Stomach smooth muscle (tissue), 2 donors: ENCODE data around the gene MORC4.

Experiments used
- H3K27ac ChIP-seq: one replicate; pipeline ENCODE4 v1.7.0; 2013; ENCODE audit warnings: mild to moderate bottlenecking, low read length, inconsistent platforms
- H3K27me3 ChIP-seq, 2 donors: one replicate each; pipeline ENCODE4 v1.7.0; 2013; ENCODE audit warnings: low read length in 2 of 2; ENCODE audit not compliant: insufficient read depth in 2 of 2, control insufficient read depth in 1 of 2
- H3K36me3 ChIP-seq, 2 donors: one replicate each; pipeline ENCODE4 v1.7.0; 2013; ENCODE audit warnings: low read length in 2 of 2; ENCODE audit not compliant: control insufficient read depth in 2 of 2, insufficient read depth in 2 of 2
- H3K4me1 ChIP-seq: one replicate; pipeline ENCODE4 v1.7.0; 2013; ENCODE audit warnings: low read length; ENCODE audit not compliant: control insufficient read depth, insufficient read depth
- H3K4me3 ChIP-seq, 2 donors: one replicate each; pipeline ENCODE4 v1.7.0; 2013; ENCODE audit warnings: low read length in 2 of 2
- H3K9ac ChIP-seq, 2 donors: one replicate each; pipeline ENCODE4 v1.7.0; 2013; ENCODE audit warnings: low read length in 2 of 2, mild to moderate bottlenecking in 1 of 2
- H3K9me3 ChIP-seq, 2 donors: one replicate each; pipeline ENCODE4 v1.7.0; 2013; ENCODE audit warnings: low read length in 2 of 2; ENCODE audit not compliant: control insufficient read depth in 2 of 2
- donor health status: healthy.
- donor health status: Pancreatic carcinoma.

Gene MORC4

DNA sequence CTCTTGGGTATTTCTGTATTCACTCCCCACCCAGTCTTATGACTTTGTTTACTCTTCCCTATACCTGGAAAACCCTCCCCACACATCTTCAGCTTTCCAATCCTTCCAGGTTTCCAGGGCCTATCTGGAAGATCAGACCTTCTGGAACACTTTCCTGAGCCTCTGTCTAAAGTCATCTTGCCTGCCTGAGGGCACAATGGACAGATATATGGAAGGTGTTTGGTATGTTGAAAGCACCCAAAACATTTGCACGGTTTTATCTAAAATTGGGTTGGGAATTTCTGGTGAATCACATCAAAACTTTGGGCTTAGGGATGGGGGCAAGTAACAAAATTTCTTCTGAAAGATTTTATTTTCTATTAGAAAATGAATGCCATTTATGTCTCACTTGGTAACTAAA, 63.8 kb downstream of the MORC4 start:
- H3K9ac ChIP-seq = no peak overlapping the region
- H3K4me3 ChIP-seq = no peak overlapping the region
- H3K9me3 ChIP-seq = no peaks in the 10 kb centered on the region
- no peaks in the 10 kb centered on the region for H3K4me1 ChIP-seq
- peaks cover 3 to 5% of the 10 kb centered on the region in 2 donors for H3K36me3 ChIP-seq
- H3K27ac ChIP-seq = no peak overlapping the region
- peaks cover 0 to 15% of the 10 kb centered on the region in 2 donors for H3K27me3 ChIP-seq

DNA sequence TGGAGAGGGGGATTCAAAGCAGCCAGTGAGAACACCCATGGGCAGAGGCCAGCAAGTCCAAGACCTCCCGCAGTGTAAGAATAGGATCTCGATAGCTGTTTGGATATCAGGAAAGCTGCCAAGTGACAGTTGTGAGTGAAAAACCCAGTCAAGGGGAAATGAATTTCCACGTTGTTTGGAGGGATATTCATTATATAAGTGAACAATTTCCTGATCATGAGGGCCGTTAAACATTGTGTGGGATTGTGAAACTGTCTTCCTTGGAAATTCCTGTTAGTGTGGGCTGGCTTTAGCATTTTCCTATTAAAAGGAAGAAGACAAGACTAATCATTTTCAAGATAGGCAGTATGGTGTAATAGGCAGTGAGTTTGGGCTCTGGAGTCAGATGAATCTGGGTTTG, 64.8 kb downstream of the MORC4 start:
- peaks cover 0 to 15% of the 10 kb centered on the region in 2 donors for H3K27me3 ChIP-seq

DNA sequence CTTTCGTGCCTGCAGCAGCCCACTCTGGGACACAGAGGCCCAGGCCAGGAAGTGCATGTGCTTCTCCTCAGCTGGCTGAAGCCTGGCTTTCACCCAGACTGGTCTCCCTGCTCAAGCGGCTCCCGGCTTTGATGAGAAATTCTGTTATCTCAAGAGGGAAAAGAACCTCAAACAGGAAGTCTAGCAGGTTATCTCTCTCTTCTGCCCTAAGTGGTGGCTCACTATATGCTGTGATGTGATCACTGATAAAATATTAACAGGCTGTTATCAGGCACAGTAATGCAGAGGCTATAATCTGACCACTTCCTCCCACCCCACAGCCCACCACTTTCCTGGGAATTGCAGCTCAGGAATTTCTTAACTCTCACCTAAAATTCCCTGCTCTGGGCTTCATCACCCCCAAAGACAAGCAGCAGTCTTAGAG, 66.5 kb downstream of the MORC4 start:
- H3K4me1 ChIP-seq = no peaks in the 10 kb centered on the region
- H3K9ac ChIP-seq = no peak overlapping the region
- no peak overlapping the region for H3K27ac ChIP-seq
- H3K36me3 ChIP-seq = no peaks in the 10 kb centered on the region
- no peak overlapping the region for H3K4me3 ChIP-seq
- no peaks in the 10 kb centered on the region for H3K9me3 ChIP-seq
- peaks cover 0 to 14% of the 10 kb centered on the region in 2 donors for H3K27me3 ChIP-seq

More for the DNA sequence above, 64.8 kb downstream of the MORC4 start:
- H3K36me3 ChIP-seq = peaks cover 0 to 3% of the 10 kb centered on the region in 2 donors
- H3K27ac ChIP-seq = no peak overlapping the region
- H3K4me1 ChIP-seq = no peaks in the 10 kb centered on the region
- no peak overlapping the region for H3K4me3 ChIP-seq
- H3K9ac ChIP-seq = no peak overlapping the region
- no peaks in the 10 kb centered on the region for H3K9me3 ChIP-seq

DNA sequence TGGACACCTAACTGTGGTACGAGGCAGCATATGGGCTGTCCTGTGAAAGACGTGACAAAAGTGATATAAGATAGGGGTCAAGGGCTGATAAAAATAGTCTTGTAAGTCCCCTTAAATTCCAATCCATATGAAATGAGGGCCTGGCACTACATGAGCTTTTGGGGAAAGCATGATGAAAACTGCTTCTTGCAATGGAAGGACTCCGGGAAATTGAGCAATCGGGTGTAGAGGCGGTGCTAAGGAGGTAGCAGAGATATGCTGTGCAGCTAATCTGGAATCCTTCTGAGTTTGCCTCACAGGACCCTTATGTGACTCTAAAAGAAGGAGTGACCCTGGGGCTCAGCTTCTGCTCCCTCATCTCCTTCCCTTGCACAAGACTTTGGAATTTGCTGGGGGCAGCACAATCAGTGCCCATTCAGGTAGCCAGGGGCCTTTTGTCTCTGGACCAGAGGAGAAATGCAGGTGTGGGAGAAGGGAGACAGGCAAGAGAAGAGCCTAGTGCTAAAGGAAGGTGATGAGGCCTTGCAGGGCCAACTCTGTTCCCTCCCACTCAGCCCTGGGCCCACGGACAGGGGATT, 67.0 kb downstream of the MORC4 start:
- Histone ChIP-seq H3K4me3 (no peak overlapping the region), H3K9ac (no peak overlapping the region), H3K27me3 (peaks cover 0 to 14% of the 10 kb centered on the region in 2 donors), H3K4me1 (no peaks in the 10 kb centered on the region), H3K9me3 (no peaks in the 10 kb centered on the region), H3K27ac (no peak overlapping the region), H3K36me3 (no peaks in the 10 kb centered on the region)

DNA sequence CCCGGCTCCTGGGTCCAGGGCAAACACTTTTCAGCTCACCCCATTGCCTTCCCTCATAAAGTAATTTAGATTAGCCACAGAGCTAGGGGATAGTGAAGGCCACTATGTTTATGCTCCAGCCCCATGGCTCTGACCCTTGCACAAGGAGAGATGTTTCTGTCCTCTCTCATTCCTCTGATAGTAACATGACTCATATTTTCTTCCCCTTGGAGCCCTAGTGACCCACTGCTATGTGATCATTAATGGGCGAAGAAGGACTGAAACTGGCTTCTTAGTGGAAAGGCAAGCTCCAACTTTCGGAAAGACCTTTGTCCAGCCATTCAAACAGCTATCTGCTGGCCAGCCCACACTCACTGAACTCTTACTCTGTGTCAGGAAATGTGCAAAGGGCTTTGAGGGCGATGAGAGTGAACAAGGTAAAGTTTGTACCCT, 67.5 kb downstream of the MORC4 start:
- H3K27ac ChIP-seq = no peak overlapping the region
- no peak overlapping the region for H3K4me3 ChIP-seq
- no peaks in the 10 kb centered on the region for H3K4me1 ChIP-seq

DNA sequence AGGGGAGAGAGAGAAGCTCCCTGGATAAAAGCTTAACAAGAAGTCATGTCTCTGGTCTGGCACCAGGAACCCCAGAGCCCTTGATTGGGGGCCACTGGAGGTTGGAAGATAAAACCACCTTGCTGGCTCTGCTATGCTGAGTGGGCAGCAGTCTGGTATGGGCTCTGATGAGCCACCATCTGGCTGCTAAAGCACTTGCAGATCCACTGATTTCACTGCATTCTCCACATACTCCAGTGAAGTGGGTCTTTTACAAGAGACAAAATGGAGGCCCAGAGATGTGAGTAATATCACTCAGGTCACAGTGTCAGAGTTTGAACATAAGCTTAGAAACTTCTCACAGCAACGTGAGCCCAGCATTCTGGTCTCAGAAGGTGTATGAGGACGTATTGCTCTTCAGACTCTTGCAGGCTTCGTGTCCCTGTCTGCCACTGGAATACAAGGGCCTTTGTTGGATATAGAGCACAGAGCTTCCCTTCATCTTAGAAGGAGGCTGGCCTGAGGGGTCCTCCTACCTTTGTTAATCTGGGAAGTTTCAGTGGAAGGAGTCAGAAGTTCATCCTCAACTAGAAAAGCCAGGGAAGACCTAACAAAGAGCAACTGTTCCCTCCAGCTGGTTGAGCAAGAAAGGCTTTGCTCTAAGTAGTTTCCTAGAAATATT, 68.1 kb downstream of the MORC4 start:
- Histone ChIP-seq H3K27ac (no peak overlapping the region), H3K4me3 (no peak overlapping the region), H3K36me3 (no peaks in the 10 kb centered on the region), H3K9ac (no peak overlapping the region), H3K9me3 (no peaks in the 10 kb centered on the region), H3K27me3 (peaks cover 0 to 10% of the 10 kb centered on the region in 2 donors), H3K4me1 (no peaks in the 10 kb centered on the region)

More for the DNA sequence above, 67.5 kb downstream of the MORC4 start:
- peaks cover 0 to 10% of the 10 kb centered on the region in 2 donors for H3K27me3 ChIP-seq
- H3K9ac ChIP-seq = no peak overlapping the region
- no peaks in the 10 kb centered on the region for H3K9me3 ChIP-seq
- no peaks in the 10 kb centered on the region for H3K36me3 ChIP-seq

DNA sequence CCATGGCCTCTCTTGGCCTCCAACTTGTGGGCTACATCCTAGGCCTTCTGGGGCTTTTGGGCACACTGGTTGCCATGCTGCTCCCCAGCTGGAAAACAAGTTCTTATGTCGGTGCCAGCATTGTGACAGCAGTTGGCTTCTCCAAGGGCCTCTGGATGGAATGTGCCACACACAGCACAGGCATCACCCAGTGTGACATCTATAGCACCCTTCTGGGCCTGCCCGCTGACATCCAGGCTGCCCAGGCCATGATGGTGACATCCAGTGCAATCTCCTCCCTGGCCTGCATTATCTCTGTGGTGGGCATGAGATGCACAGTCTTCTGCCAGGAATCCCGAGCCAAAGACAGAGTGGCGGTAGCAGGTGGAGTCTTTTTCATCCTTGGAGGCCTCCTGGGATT, 71.8 kb downstream of the MORC4 start:
- Histone ChIP-seq H3K9me3 (no peaks in the 10 kb centered on the region), H3K36me3 (no peaks in the 10 kb centered on the region), H3K9ac (no peak overlapping the region), H3K27me3 (peaks cover 0 to 4% of the 10 kb centered on the region in 2 donors), H3K4me1 (no peaks in the 10 kb centered on the region), H3K27ac (no peak overlapping the region), H3K4me3 (no peak overlapping the region)

DNA sequence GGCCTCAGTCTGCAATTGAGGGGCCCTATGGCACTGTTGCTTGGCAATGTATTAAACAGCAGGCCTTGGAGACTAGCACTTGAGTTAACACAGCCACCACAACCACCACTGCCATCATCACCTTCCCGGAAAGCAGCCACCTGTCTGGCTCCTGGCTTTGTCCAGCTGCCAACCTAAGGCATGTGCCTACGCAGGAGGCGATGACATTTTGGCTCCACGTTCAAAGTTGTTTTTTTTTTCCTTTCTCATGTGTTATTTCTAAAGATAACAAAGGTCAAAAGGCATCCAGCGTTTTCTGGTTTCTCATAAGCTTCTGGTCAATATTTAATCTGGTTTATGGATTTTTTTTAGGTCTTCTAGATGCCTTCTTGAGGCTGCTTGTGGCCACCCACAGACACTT, 72.3 kb downstream of the MORC4 start:
- H3K4me1 ChIP-seq = no peaks in the 10 kb centered on the region
- peaks cover 0 to 4% of the 10 kb centered on the region in 2 donors for H3K27me3 ChIP-seq
- no peak overlapping the region for H3K9ac ChIP-seq
- no peak overlapping the region for H3K4me3 ChIP-seq
- no peak overlapping the region for H3K27ac ChIP-seq
- H3K9me3 ChIP-seq = no peaks in the 10 kb centered on the region
- no peaks in the 10 kb centered on the region for H3K36me3 ChIP-seq

DNA sequence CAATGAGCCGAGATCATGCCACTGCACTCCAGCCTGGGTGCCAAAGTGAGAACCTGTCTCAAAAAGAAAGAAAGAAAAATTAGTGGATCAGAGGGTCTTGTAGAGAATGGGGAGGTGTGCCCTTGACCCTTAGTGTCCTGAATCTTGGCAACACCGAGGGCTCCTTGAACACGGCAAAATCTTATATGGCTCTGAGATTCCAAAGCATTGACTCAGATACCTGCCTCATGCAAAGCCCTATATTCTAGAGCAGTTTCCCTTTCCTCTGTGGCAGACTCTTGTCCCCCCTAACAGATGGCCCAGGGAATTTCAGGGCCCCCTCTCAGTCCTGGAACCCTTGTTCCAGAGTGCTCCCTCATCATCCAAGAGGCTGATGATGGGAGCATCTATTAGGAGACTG, 73.0 kb downstream of the MORC4 start:
- Histone ChIP-seq H3K4me3 (no peak overlapping the region), H3K27ac (no peak overlapping the region), H3K9me3 (no peaks in the 10 kb centered on the region), H3K27me3 (peaks cover 0 to 8% of the 10 kb centered on the region in 2 donors), H3K4me1 (no peaks in the 10 kb centered on the region), H3K36me3 (no peaks in the 10 kb centered on the region), H3K9ac (no peak overlapping the region)

DNA sequence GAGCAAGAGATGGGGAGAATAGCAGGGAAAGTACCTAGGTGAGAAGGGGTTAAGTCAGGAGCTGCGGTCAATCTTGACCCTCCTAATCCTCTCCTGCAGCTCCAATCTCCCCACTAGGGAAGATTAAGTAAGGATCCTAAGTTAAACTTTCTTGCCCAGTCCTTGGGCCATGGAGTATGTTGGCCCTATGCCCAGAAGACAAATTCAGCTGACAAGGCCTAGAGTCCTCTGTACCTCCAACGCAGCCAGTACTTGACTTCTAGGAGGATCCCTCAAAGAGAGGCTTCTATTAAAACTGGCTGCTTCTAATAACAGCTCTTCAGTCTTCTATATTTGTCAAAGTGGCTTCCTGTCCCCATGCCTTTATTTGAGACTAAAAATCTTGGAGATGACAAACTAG, 78.4 kb downstream of the MORC4 start:
- H3K4me3 ChIP-seq = no peak overlapping the region
- H3K4me1 ChIP-seq = no peaks in the 10 kb centered on the region
- H3K36me3 ChIP-seq = no peaks in the 10 kb centered on the region
- peaks cover 0 to 22% of the 10 kb centered on the region in 2 donors for H3K27me3 ChIP-seq
- no peak overlapping the region for H3K27ac ChIP-seq
- H3K9ac ChIP-seq = no peak overlapping the region
- H3K9me3 ChIP-seq = no peaks in the 10 kb centered on the region

DNA sequence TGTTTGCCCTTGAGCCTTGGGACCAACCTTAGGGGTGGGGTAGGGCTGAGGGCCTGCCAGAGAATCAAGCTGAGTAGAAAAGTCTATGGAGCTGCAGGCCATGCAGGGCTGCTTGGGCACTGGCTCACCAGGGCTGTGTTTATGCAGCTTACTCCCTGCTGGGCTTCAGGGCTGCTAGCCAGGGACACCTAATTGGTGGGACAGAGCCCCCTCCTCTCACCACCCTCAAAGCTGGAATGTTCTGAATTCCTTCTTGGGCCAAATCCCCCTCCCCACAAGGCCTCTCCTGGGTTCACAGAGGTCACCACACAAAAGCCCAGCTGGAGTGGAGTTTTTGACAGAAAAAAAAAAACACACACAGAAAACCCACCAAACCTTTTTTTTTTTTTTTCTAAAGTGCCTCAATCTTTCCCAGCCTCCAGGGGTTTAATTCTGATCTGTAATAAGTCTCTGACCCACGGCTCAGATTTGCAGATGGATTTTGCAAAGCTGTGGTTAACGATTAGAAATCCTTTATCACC, 80.0 kb downstream of the MORC4 start, which contains the start of gene CLDN2:
CLDN2 (plus strand) TSS at position 471 of the 521 bp plus-strand sequence. CDS start 7,827 bp downstream, outside the sequence.
- Histone ChIP-seq H3K27ac (no peak within 1 kb of the TSS), H3K4me1 (no peaks in the 10 kb centered on the region), H3K9ac (no peak within 1 kb of the TSS), H3K27me3 (peaks cover 0 to 23% of the 10 kb centered on the region in 2 donors), H3K9me3 (no peaks in the 10 kb centered on the region), H3K36me3 (no peaks in the 10 kb centered on the region), H3K4me3 (no peak within 1 kb of the TSS)
